ENCODE measurements around the gene ADD3.

GRCh38 chr10:110150981-110151380 is 143.2 kb downstream of the ADD3 start:
- TF ChIP-seq CTCF (IDR thresholded peaks at IDR 0.05) (no peak), POLR2A (IDR thresholded peaks at IDR 0.05) (no peak)
